WTC11 (cell line): ENCODE data around the gene CD80. TPM values are rescaled to one million over a fixed set of nuclear protein-coding genes. Genes with fewer than 3 reads are reported as not detected.

ENCODE experiments used
- ATF1 ChIP-seq: sonication (generic); formaldehyde crosslinking; IDR thresholded peaks from 2 replicates; pipeline ENCODE4 v1.8.1; 2023; ENCODE audit warnings: mild to moderate bottlenecking, moderate library complexity, missing genetic modification reagents
- ATF2 ChIP-seq: sonication (generic); formaldehyde crosslinking; IDR thresholded peaks from 2 replicates; pipeline ENCODE4 v1.8.1; 2022; ENCODE audit warnings: low read depth, missing genetic modification reagents, borderline replicate concordance
- ATF3 ChIP-seq: sonication (generic); formaldehyde crosslinking; conservative IDR thresholded peaks from 2 replicates; pipeline ENCODE4 v1.8.1; 2022; ENCODE audit warnings: mild to moderate bottlenecking, missing genetic modification reagents
- CBFB ChIP-seq: sonication (generic); formaldehyde crosslinking; IDR thresholded peaks from 2 replicates; pipeline ENCODE4 v1.8.1; 2022; ENCODE audit warnings: mild to moderate bottlenecking, low read depth, missing genetic modification reagents
- CREM ChIP-seq: sonication (generic); formaldehyde crosslinking; IDR thresholded peaks from 2 replicates; pipeline ENCODE4 v1.8.1; 2022; ENCODE audit warnings: mild to moderate bottlenecking, missing genetic modification reagents, moderate library complexity
- E2F1 ChIP-seq: sonication (generic); formaldehyde crosslinking; IDR thresholded peaks from 2 replicates; pipeline ENCODE4 v1.8.0; 2022; ENCODE audit warnings: mild to moderate bottlenecking, missing genetic modification reagents
- ETV6 ChIP-seq: sonication (generic); formaldehyde crosslinking; IDR thresholded peaks from 2 replicates; pipeline ENCODE4 v1.8.1; 2022; ENCODE audit warnings: mild to moderate bottlenecking, missing genetic modification reagents
- FOXP1 ChIP-seq: sonication (generic); formaldehyde crosslinking; IDR thresholded peaks from 2 replicates; pipeline ENCODE4 v1.8.0; 2022; ENCODE audit warnings: missing genetic modification reagents, mild to moderate bottlenecking, moderate library complexity, borderline replicate concordance
- GRHL2 ChIP-seq: fragments of 250-450 bp; sonication (Bioruptor Pico); IDR thresholded peaks from 2 replicates; pipeline ENCODE4 v1.8.0; 2022; ENCODE audit warnings: mild to moderate bottlenecking, moderate library complexity; ENCODE audit not compliant: insufficient replicate concordance, severe bottlenecking
- IRF1 ChIP-seq: sonication (generic); formaldehyde crosslinking; IDR thresholded peaks from 2 replicates; pipeline ENCODE4 v1.8.0; 2023; ENCODE audit warnings: missing genetic modification reagents
- JUN ChIP-seq: sonication (generic); formaldehyde crosslinking; IDR thresholded peaks from 2 replicates; pipeline ENCODE4 v1.8.0; 2023; ENCODE audit warnings: mild to moderate bottlenecking, missing genetic modification reagents
- KAT7 ChIP-seq: sonication (generic); formaldehyde crosslinking; IDR thresholded peaks from 2 replicates; pipeline ENCODE4 v1.8.1; 2023; ENCODE audit warnings: missing genetic modification reagents, mild to moderate bottlenecking, borderline replicate concordance
- MAX ChIP-seq: sonication (generic); formaldehyde crosslinking; IDR thresholded peaks from 2 replicates; pipeline ENCODE4 v1.8.0; 2022; ENCODE audit warnings: mild to moderate bottlenecking, missing genetic modification reagents
- MXD4 ChIP-seq: fragments of 250-450 bp; sonication (Bioruptor Pico); IDR thresholded peaks from 2 replicates; pipeline ENCODE4 v1.8.0; 2021; ENCODE audit warnings: mild to moderate bottlenecking, moderate library complexity, borderline replicate concordance
- MYBL2 ChIP-seq: sonication (generic); formaldehyde crosslinking; IDR thresholded peaks from 2 replicates; pipeline ENCODE4 v1.8.1; 2023; ENCODE audit warnings: mild to moderate bottlenecking, moderate library complexity, missing genetic modification reagents
- NR1H2 ChIP-seq: sonication (generic); formaldehyde crosslinking; IDR thresholded peaks from 2 replicates; pipeline ENCODE4 v1.9.0; 2021; ENCODE audit warnings: mild to moderate bottlenecking, moderate library complexity, missing genetic modification reagents
- PRRX2 ChIP-seq: fragments of 250-450 bp; sonication (Bioruptor Pico); IDR thresholded peaks from 2 replicates; pipeline ENCODE4 v1.8.0; 2021; ENCODE audit warnings: mild to moderate bottlenecking
- RELA ChIP-seq: sonication (generic); formaldehyde crosslinking; IDR thresholded peaks from 2 replicates; pipeline ENCODE4 v1.8.1; 2022; ENCODE audit warnings: missing genetic modification reagents, mild to moderate bottlenecking, borderline replicate concordance
- SMAD3 ChIP-seq: sonication (generic); formaldehyde crosslinking; IDR thresholded peaks from 2 replicates; pipeline ENCODE4 v1.8.0; 2022; ENCODE audit warnings: missing genetic modification reagents, mild to moderate bottlenecking, borderline replicate concordance
- SMAD4 ChIP-seq: sonication (generic); formaldehyde crosslinking; IDR thresholded peaks from 2 replicates; pipeline ENCODE4 v1.8.0; 2022; ENCODE audit warnings: mild to moderate bottlenecking, missing genetic modification reagents
- ZBTB21 ChIP-seq: sonication (generic); formaldehyde crosslinking; IDR thresholded peaks from 2 replicates; pipeline ENCODE4 v1.8.1; 2023; ENCODE audit warnings: mild to moderate bottlenecking, missing genetic modification reagents, borderline replicate concordance
- ZMAT4 ChIP-seq: fragments of 250-450 bp; sonication (Bioruptor Pico); IDR thresholded peaks from 2 replicates; pipeline ENCODE4 v1.9.0; 2021; ENCODE audit warnings: mild to moderate bottlenecking
- ZNF219 ChIP-seq: sonication (generic); formaldehyde crosslinking; IDR thresholded peaks from 2 replicates; pipeline ENCODE4 v1.8.0; 2023; ENCODE audit warnings: missing genetic modification reagents, mild to moderate bottlenecking, borderline replicate concordance
- ZNF232 ChIP-seq: sonication (generic); formaldehyde crosslinking; IDR thresholded peaks from 2 replicates; pipeline ENCODE4 v1.8.0; 2022; ENCODE audit warnings: mild to moderate bottlenecking, missing genetic modification reagents
- ZNF396 ChIP-seq: fragments of 250-450 bp; sonication (Bioruptor Pico); IDR thresholded peaks from 2 replicates; pipeline ENCODE4 v1.8.0; 2021; ENCODE audit warnings: mild to moderate bottlenecking, moderate library complexity, borderline replicate concordance
- ZNF423 ChIP-seq: fragments of 250-450 bp; sonication (Bioruptor Pico); IDR thresholded peaks from 2 replicates; pipeline ENCODE4 v2.1.2; 2022; ENCODE audit warnings: mild to moderate bottlenecking, moderate library complexity
- ZNF512 ChIP-seq: sonication (generic); formaldehyde crosslinking; IDR thresholded peaks from 2 replicates; pipeline ENCODE4 v1.8.1; 2022; ENCODE audit warnings: missing genetic modification reagents, borderline replicate concordance
- total RNA-seq: library from RNA; stranded (reverse); gene quantifications from 3 replicates; pipeline ENCODE4 v1.2.3, GENCODE V29; 2021
- TF ChIP-seq, protein P1 (sequence below): sonication (generic); formaldehyde crosslinking; conservative IDR thresholded peaks from 2 replicates; pipeline ENCODE4 v1.8.1; 2023; ENCODE audit warnings: mild to moderate bottlenecking, low read depth, missing genetic modification reagents, moderate library complexity
- TF ChIP-seq, protein P2 (sequence below): fragments of 250-450 bp; sonication (Bioruptor Pico); IDR thresholded peaks from 2 replicates; pipeline ENCODE4 v1.8.0; 2021; ENCODE audit warnings: mild to moderate bottlenecking

CD80 gene
- total RNA-seq, 1 experiment from 2014 or later = 0.24 TPM

DNA sequence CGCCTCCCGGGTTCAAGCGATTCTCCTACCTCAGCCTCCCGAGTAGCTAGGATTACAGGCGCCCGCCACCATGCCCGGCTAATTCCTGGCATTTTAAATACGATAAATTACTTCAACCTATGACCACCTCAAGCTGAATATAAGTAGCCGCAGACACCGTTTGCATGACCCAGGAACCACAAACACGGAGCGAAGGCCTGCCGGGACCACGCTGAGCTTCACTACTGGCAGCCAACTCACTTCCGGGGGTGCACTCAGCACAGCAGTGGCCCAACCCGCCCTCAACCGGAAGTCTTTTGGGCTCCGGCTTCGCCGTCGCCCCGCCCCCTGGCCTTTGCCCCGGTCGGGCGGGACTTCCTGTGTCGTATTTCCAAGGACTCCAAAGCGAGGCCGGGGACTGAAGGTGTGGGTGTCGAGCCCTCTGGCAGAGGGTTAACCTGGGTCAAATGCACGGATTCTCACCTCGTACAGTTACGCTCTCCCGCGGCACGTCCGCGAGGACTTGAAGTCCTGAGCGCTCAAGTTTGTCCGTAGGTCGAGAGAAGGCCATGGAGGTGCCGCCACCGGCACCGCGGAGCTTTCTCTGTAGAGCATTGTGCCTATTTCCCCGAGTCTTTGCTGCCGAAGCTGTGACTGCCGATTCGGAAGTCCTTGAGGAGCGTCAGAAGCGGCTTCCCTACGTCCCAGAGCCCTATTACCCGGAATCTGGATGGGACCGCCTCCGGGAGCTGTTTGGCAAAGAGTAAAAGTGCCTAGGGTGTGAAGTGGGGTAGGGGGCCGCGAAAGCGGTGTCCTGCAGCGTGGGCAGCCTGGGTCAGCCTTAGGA, 61.0 kb downstream of the CD80 start, which contains the start of gene TIMMDC1 (continued):
- peak; percentile 82 for TF ChIP-seq CREM (CRISPR knock-in tag)
- peak; percentile 37; the same call in 1 of the 2 replicates for TF ChIP-seq MYBL2
- TF ChIP-seq ZNF396 = no peak
- TF ChIP-seq ETV6 (CRISPR knock-in tag) = peak; percentile 90; the same call in 1 of the 2 replicates
- TF ChIP-seq JUN (CRISPR knock-in tag) = no peak
- TF ChIP-seq CBFB = 0 out of 2 replicates have a peak, but pooled peaks have one; percentile 82
- TF ChIP-seq FOXP1 = no peak
- no peak for TF ChIP-seq ATF1
- no peak for TF ChIP-seq ZMAT4 (CRISPR knock-in tag)
- TF ChIP-seq IRF1 = peak; percentile 65
- TF ChIP-seq PRRX2 = no peak
- TF ChIP-seq ZNF232 = no peak
- TF ChIP-seq RELA (CRISPR knock-in tag) = no peak
- TF ChIP-seq KAT7 = 0 out of 2 replicates have a peak, but pooled peaks have one; percentile 13
- no peak for TF ChIP-seq E2F1 (CRISPR knock-in tag)
- no peak for TF ChIP-seq SMAD4 (CRISPR knock-in tag)
- no peak for TF ChIP-seq ATF2
- no peak for TF ChIP-seq ZNF219
- no peak for TF ChIP-seq MXD4
- TF ChIP-seq, protein P1, sequence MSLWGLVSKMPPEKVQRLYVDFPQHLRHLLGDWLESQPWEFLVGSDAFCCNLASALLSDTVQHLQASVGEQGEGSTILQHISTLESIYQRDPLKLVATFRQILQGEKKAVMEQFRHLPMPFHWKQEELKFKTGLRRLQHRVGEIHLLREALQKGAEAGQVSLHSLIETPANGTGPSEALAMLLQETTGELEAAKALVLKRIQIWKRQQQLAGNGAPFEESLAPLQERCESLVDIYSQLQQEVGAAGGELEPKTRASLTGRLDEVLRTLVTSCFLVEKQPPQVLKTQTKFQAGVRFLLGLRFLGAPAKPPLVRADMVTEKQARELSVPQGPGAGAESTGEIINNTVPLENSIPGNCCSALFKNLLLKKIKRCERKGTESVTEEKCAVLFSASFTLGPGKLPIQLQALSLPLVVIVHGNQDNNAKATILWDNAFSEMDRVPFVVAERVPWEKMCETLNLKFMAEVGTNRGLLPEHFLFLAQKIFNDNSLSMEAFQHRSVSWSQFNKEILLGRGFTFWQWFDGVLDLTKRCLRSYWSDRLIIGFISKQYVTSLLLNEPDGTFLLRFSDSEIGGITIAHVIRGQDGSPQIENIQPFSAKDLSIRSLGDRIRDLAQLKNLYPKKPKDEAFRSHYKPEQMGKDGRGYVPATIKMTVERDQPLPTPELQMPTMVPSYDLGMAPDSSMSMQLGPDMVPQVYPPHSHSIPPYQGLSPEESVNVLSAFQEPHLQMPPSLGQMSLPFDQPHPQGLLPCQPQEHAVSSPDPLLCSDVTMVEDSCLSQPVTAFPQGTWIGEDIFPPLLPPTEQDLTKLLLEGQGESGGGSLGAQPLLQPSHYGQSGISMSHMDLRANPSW (CRISPR knock-in tag) = no peak
- TF ChIP-seq GRHL2 (CRISPR knock-in tag) = no peak
- TF ChIP-seq, protein P2, sequence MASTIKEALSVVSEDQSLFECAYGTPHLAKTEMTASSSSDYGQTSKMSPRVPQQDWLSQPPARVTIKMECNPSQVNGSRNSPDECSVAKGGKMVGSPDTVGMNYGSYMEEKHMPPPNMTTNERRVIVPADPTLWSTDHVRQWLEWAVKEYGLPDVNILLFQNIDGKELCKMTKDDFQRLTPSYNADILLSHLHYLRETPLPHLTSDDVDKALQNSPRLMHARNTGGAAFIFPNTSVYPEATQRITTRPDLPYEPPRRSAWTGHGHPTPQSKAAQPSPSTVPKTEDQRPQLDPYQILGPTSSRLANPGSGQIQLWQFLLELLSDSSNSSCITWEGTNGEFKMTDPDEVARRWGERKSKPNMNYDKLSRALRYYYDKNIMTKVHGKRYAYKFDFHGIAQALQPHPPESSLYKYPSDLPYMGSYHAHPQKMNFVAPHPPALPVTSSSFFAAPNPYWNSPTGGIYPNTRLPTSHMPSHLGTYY (CRISPR knock-in tag) = no peak
- TF ChIP-seq ZBTB21 (CRISPR knock-in tag) = no peak
- no peak for TF ChIP-seq ATF3 (CRISPR knock-in tag)
- TF ChIP-seq ZNF512 = no peak
- TF ChIP-seq ZNF423 = no peak
- peak; percentile 59; the same call in 1 of the 2 replicates for TF ChIP-seq MAX (CRISPR knock-in tag)
- no peak for TF ChIP-seq NR1H2
- no peak; the same call in 1 of the 2 replicates for TF ChIP-seq SMAD3
